GM23338 (cell line): ENCODE measurements around the gene P2RY8. TPM values are rescaled to one million over a fixed set of nuclear protein-coding genes. Genes with fewer than 3 reads are reported as not detected.
"Not testable (repeated sequence)": the region's sequence is repeated elsewhere in the genome, so short reads cannot be mapped to it uniquely, and the experiment has no call there.

Source experiments
- ATAC-seq: fragments of 200-7000 bp; cut with Tn5 transposase; 3 replicates; pipeline ENCODE4 v1.9.1; 2020
- DNase-seq: peaks from one replicate; pipeline ENCODE4 v3.0.0-alpha.2; 2015; ENCODE audit warnings: low spot score
- H2AFZ ChIP-seq: fragments of 200-600 bp; sonication (generic); 2 replicates; pipeline ENCODE4 v1.8.0; 2016; ENCODE audit warnings: antibody characterized with exemption, mild to moderate bottlenecking, moderate library complexity
- H3F3A ChIP-seq: fragments of 200-600 bp; sonication (generic); replicated peaks from 2 replicates; pipeline ENCODE4 v1.8.0; 2017; ENCODE audit warnings: antibody characterized with exemption, mixed run types, low read depth
- H3K27ac ChIP-seq: fragments of 200-600 bp; sonication (generic); 2 replicates; pipeline ENCODE4 v1.6.1; 2016; ENCODE audit warnings: low read depth
- H3K27me3 ChIP-seq: fragments of 200-600 bp; sonication (generic); 2 replicates; pipeline ENCODE4 v1.8.0; 2016; ENCODE audit warnings: mild to moderate bottlenecking, mixed run types, moderate library complexity; ENCODE audit not compliant: insufficient read depth
- H3K36me3 ChIP-seq: fragments of 200-600 bp; sonication (generic); 2 replicates; pipeline ENCODE4 v1.8.0; 2016; ENCODE audit warnings: mild to moderate bottlenecking; ENCODE audit not compliant: insufficient read depth
- H3K4me1 ChIP-seq: fragments of 200-600 bp; sonication (generic); 2 replicates; pipeline ENCODE4 v1.8.0; 2016; ENCODE audit warnings: mild to moderate bottlenecking, moderate library complexity; ENCODE audit not compliant: insufficient read depth
- H3K4me2 ChIP-seq: fragments of 200-600 bp; sonication (generic); 2 replicates; pipeline ENCODE4 v1.7.1; 2017; ENCODE audit warnings: mixed run types
- H3K4me3 ChIP-seq: fragments of 200-600 bp; sonication (generic); 2 replicates; pipeline ENCODE4 v1.6.1; 2016; ENCODE audit warnings: mixed run types
- H3K79me2 ChIP-seq: fragments of 200-600 bp; sonication (generic); replicated peaks from 2 replicates; pipeline ENCODE4 v1.8.0; 2017; ENCODE audit warnings: mild to moderate bottlenecking; ENCODE audit not compliant: insufficient read depth
- H3K9me2 ChIP-seq: fragments of 200-600 bp; sonication (generic); 2 replicates; pipeline ENCODE4 v1.8.0; 2017; ENCODE audit not compliant: insufficient read depth
- H4K20me1 ChIP-seq: fragments of 200-600 bp; sonication (generic); replicated peaks from 2 replicates; pipeline ENCODE4 v1.8.0; 2017; ENCODE audit warnings: mild to moderate bottlenecking; ENCODE audit not compliant: insufficient read depth
- H3K27ac Mint-ChIP-seq: 2 replicates; pipeline ENCODE4 v1.8.0; 2020; ENCODE audit warnings: inconsistent platforms, mild to moderate bottlenecking, moderate library complexity, mixed read lengths
- H3K27me3 Mint-ChIP-seq: 3 replicates; pipeline ENCODE4 v1.8.0; 2022; ENCODE audit warnings: low read depth, mild to moderate bottlenecking, moderate library complexity, mixed read lengths, inconsistent platforms; ENCODE audit not compliant: insufficient read depth, poor library complexity
- H3K36me3 Mint-ChIP-seq: 3 replicates; pipeline ENCODE4 v1.8.0; 2021; ENCODE audit warnings: low read depth, mild to moderate bottlenecking, inconsistent platforms, moderate library complexity, mixed read lengths
- H3K4me1 Mint-ChIP-seq: 3 replicates; pipeline ENCODE4 v1.8.0; 2020; ENCODE audit warnings: mild to moderate bottlenecking, inconsistent platforms, mixed read lengths
- H3K4me3 Mint-ChIP-seq: 3 replicates; pipeline ENCODE4 v1.8.0; 2021; ENCODE audit warnings: moderate library complexity, mild to moderate bottlenecking, inconsistent platforms, mixed read lengths
- H3K9me3 Mint-ChIP-seq: 3 replicates; pipeline ENCODE4 v1.8.0; 2020; ENCODE audit warnings: moderate library complexity, mild to moderate bottlenecking, inconsistent platforms, mixed read lengths
- ETS1 ChIP-seq: IDR thresholded peaks from 2 replicates; pipeline ENCODE4 v1.6.1; 2016; ENCODE audit warnings: antibody characterized with exemption
- EZH2 ChIP-seq: fragments of 200-600 bp; sonication (generic); IDR thresholded peaks from one replicate; pipeline ENCODE4 v1.8.0; 2017; ENCODE audit warnings: antibody characterized with exemption, mild to moderate bottlenecking, low read depth; ENCODE audit not compliant: unreplicated experiment
- JUNB ChIP-seq: IDR thresholded peaks from one replicate; pipeline ENCODE4 v1.6.1; 2016; ENCODE audit warnings: antibody characterized with exemption; ENCODE audit not compliant: unreplicated experiment
- STAT1 ChIP-seq: IDR thresholded peaks from one replicate; pipeline ENCODE4 v1.6.1; 2016; ENCODE audit warnings: antibody characterized with exemption; ENCODE audit not compliant: unreplicated experiment
- ZNF114 ChIP-seq: fragments of 250-450 bp; sonication (Bioruptor Pico); IDR thresholded peaks from 2 replicates; pipeline ENCODE4 v1.5.0; 2020; ENCODE audit warnings: mild to moderate bottlenecking, moderate library complexity
- ZNF462 ChIP-seq: fragments of 250-450 bp; sonication (Bioruptor Pico); IDR thresholded peaks from 2 replicates; pipeline ENCODE4 v1.5.0; 2020; ENCODE audit warnings: mild to moderate bottlenecking, moderate library complexity
- polyA plus RNA-seq: library from polyadenylated mRNA; unstranded; fragments of >200 nt; fragmentation: Nextera tagmentation; extraction: Ambion mirVana; gene quantifications from 2 replicates; pipeline ENCODE4 v1.2.1, GENCODE V29; 2016
- total RNA-seq: library from RNA; depleted of rRNA; stranded (reverse); fragments of >200 nt; shearing (Covaris generic); gene quantifications from 2 replicates; pipeline ENCODE4 v1.2.3, GENCODE V29; 2014

Gene P2RY8
- total and polyA plus RNA-seq, 2 experiments from 2014 or later, result 0.24 TPM; not detected in 1

- Mint-ChIP-seq H3K36me3 (peaks cover 12% of the 10 kb centered on the region), H3K4me1 (peaks cover 5% of the 10 kb centered on the region; the same call in 1 of the 3 replicates), H3K9me3 (peaks cover 25% of the 10 kb centered on the region), H3K27ac (no peak overlapping the region), H3K4me3 (no peak overlapping the region), H3K27me3 (peaks cover 4% of the 10 kb centered on the region)
- H3K36me3 ChIP-seq, result no peaks in the 10 kb centered on the region
- no peak for ATAC-seq
- H3K9me2 ChIP-seq, result 0 out of 2 replicates have a peak, but pooled peaks cover 5% of the 10 kb centered on the region
- no peaks in the 10 kb centered on the region for H4K20me1 ChIP-seq
- H3K4me2 ChIP-seq, result no peak overlapping the region
- no peaks in the 10 kb centered on the region for H3F3A ChIP-seq
- no peak for DNase-seq
- H2AFZ ChIP-seq, result no peak overlapping the region
- no peak overlapping the region for H3K4me3 ChIP-seq
- TF ChIP-seq EZH2 (no peak), ETS1 (no peak)
- no peaks in the 10 kb centered on the region for H3K79me2 ChIP-seq
- no peak overlapping the region for H3K27ac ChIP-seq
- H3K27me3 ChIP-seq, result no peaks in the 10 kb centered on the region
- H3K4me1 ChIP-seq, result peaks cover 3% of the 10 kb centered on the region; the same call in 1 of the 2 replicates
Observed at GRCh38 chrX:1524874-1525582, 12.0 kb downstream of the P2RY8 start.

- not testable (repeated sequence) for DNase-seq, H2AFZ ChIP-seq, H3K27me3 Mint-ChIP-seq, H3K4me3 Mint-ChIP-seq, H3K27me3 ChIP-seq, H3K4me3 ChIP-seq, H3K36me3 ChIP-seq, H3K27ac Mint-ChIP-seq, ATAC-seq, H3K4me2 ChIP-seq, H3K4me1 ChIP-seq, H3K27ac ChIP-seq, H3K4me1 Mint-ChIP-seq, H3F3A ChIP-seq, H3K9me2 ChIP-seq, H3K79me2 ChIP-seq, H4K20me1 ChIP-seq
- Mint-ChIP-seq H3K36me3 (peaks cover 27% of the 10 kb centered on the region), H3K9me3 (peaks cover 45% of the 10 kb centered on the region)
Observed at GRCh38 chrX:1522905-1523304, 14.1 kb downstream of the P2RY8 start.

- Histone ChIP-seq H3F3A (no peaks in the 10 kb centered on the region), H3K4me2 (no peak overlapping the region), H3K36me3 (no peaks in the 10 kb centered on the region), H3K4me3 (no peak overlapping the region), H4K20me1 (no peaks in the 10 kb centered on the region), H3K27me3 (no peaks in the 10 kb centered on the region), H3K4me1 (peaks cover 3% of the 10 kb centered on the region; the same call in 1 of the 2 replicates), H3K27ac (no peak overlapping the region; the same call in 1 of the 2 replicates), H2AFZ (peak overlapping the region; percentile 3; the same call in 1 of the 2 replicates), H3K79me2 (no peaks in the 10 kb centered on the region), H3K9me2 (0 out of 2 replicates have a peak, but pooled peaks cover 5% of the 10 kb centered on the region)
- H3K9me3 Mint-ChIP-seq, result peaks cover 58% of the 10 kb centered on the region
- peaks cover 7% of the 10 kb centered on the region for H3K27me3 Mint-ChIP-seq
- H3K4me3 Mint-ChIP-seq, result no peak overlapping the region
- H3K36me3 Mint-ChIP-seq, result peaks cover 32% of the 10 kb centered on the region
- peaks cover 5% of the 10 kb centered on the region; the same call in 1 of the 3 replicates for H3K4me1 Mint-ChIP-seq
- no peak overlapping the region for H3K27ac Mint-ChIP-seq
- peak; percentile 66 for ATAC-seq
- peak; percentile 76 for DNase-seq
- TF ChIP-seq STAT1 (no peak), JUNB (no peak), ZNF114 (no peak), ZNF462 (CRISPR knock-in tag) (no peak), EZH2 (no peak)
Observed at GRCh38 chrX:1521459-1521956, 15.5 kb downstream of the P2RY8 start.
